NCI-H1092 (cell line): Measurements from ENCODE around the gene LHFPL6.
A peak's percentile ranks its signal among the peaks of the same experiment; 100 is the strongest.

Source experiments
- DNase-seq: peaks from one replicate; lab custom pipeline; 2025; lab: John Stamatoyannopoulos, UW

Gene LHFPL6

DNA sequence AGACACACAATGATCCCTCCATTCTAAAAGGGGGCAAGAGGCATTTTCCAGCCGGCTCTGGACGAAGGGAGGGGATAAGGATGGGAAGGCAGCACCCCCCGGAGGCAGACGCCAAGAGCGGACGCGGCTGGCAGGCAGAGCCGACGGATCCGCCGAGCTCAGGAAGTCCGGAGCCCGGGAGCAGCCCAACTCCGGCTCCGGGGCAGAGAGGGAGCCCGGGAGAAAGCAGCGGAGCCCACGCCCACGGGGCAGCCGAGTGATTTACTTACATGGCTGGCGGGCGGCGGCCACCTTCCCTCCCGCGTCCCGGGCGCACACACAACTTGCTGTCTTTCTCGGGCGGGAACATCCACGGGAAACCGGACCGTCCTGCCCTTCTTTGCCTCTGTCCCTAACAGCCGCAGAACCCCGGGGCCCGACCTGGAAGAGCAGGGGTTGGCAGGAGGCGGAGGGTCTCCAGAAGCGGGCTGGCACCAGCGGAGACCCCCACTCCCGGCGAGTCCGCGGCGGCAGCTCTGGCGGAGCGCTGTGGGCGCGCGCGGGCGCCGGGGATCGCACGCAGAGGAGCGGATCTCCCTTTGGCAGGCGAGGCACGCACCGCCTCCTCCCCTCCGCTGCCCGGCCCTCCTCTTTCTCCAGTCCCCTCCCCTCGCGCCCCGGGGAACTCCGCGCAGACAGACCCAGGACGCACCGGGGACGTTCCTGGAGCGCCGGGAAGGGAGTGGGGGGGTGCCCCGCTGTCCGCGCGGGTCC, at the start of gene LHFPL6:
LHFPL6 (minus strand) TSS at position 580 of the 753 bp plus-strand sequence.
- DNase-seq: peak; percentile 72

DNA sequence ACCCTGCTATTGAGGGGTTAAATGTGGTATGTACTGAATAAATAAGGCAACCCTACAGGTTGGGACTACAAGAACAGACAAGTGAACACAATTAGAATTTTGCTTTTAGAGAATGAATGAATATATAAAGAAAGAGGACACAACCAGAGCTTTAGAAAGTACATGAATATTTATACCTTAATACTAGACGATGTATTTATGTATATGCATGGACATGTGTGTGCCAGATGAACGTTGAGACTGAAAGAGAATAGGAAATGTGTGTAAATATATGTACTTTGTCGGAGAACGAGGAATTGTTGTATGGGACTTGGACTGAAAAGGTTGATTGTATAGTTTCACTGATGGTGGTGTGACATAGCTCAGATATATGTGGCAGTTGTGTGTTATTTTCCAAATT, 43.1 kb upstream of the LHFPL6 start:
- no peak for DNase-seq

GRCh38 chr13:39641645-39642044, 38.7 kb upstream of the LHFPL6 start:
- no peak for DNase-seq

DNA sequence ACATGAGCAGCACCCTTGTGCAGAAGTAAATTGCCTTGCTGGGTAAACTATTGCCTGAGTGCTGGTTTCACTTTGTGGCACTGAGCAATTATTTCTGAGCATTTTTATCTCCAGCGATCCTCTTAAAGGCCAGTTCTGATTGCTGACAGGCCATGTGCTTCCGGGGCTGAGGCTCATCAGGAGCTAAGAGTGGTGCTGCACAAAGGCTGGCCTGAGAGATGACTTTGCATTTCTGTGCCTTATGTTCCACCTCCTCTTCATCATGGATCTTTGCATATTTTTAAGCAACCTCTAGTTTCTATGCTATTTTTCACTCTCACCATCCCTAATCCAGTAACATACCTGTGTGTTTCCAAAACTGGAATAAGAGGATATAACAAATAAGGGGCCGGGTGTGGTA, 34.9 kb upstream of the LHFPL6 start:
- DNase-seq: no peak

DNA sequence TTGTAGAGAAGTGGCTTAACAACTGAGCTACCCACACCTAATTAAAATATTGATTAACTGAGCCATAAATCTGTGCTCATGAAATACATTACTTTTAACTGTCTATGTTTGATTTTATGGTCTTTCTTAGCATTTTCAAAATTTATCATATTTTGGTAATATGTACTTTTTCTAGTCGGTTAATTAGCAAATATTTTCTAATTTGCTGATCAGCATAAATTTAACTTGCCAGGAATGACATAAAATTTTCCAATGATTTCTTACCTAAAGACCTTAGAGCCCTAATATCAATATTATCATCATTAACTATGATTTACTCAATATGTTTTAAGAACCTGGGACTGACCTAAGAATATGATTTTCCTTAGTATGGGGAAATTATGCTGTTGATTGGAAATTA, 32.6 kb upstream of the LHFPL6 start:
- DNase-seq: no peak

DNA sequence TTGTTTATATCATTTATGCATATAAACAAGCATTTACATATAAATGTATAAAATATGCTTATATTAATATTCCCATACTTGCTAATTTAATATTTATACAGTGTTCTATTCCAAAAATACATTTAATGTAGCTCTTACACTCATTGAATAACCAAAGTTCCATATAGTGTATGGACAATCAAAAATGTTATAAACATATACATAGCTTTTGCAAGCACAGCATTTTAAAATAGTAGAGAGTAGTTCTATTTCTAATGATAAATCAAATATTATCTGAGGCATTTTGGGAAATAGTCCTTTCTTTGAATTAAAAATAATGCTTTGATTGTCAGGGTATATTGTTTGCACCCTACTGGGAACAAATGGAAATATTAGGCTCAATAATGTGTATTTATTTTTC, 30.0 kb upstream of the LHFPL6 start:
- DNase-seq: no peak

- no peak for DNase-seq
Observed at GRCh38 chr13:39631307-39631706, 28.3 kb upstream of the LHFPL6 start.

DNA sequence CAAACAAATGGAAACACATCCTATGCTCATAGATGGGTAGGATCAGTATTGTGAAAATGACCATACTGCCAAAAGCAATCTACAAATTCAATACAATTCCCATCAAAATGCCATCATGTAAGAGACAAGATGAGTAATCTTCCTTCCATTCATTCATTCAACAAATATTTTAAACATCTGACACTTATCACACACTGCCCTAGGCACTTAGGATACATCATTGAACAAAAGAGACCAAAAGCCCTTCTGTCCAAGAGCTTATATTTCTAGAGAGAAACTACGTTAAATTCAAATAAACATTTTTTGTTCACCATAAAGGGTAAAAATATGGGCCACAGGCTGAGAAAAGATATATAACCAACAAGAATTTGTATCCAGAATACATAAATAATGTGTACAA, 20.5 kb upstream of the LHFPL6 start:
- DNase-seq: no peak

- no peak for DNase-seq
Observed at GRCh38 chr13:39618561-39618960, 15.6 kb upstream of the LHFPL6 start.

DNA sequence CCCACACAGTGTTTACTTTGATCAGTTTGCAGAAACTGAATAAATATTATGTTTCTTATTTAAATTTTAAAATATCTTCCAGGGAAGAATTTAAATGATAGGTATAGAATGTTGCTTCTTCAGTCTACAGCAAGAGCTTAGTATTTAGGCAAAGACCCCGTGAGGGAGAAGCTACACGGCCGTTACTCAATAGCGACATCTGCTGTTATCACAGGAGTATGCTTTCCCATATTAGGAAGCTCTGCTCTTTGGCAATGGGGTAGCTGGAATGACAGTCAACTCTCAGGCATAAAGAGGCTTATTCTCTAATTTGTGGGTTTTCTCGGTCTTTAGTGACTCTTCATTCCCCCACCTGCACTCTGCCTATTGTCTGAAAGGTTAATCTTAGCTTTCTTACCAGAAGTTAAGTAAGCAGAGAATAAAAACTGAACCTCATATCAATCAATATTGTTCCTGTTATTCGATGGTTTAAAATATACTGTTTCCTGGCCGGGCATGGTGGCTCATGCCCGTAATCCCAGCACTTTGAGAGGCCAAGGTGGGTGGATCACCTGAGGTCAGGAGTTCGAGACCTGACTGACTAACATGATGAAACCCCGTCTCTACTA, 13.2 kb upstream of the LHFPL6 start:
- DNase-seq: peak; percentile 68

- peak; percentile 46 for DNase-seq
Observed at GRCh38 chr13:39612023-39612637, 9.1 kb upstream of the LHFPL6 start.

- DNase-seq: no peak
Observed at GRCh38 chr13:39607876-39608275, 4.9 kb upstream of the LHFPL6 start.

GRCh38 chr13:39605677-39606320, 2.8 kb upstream of the LHFPL6 start:
- DNase-seq: no peak

DNA sequence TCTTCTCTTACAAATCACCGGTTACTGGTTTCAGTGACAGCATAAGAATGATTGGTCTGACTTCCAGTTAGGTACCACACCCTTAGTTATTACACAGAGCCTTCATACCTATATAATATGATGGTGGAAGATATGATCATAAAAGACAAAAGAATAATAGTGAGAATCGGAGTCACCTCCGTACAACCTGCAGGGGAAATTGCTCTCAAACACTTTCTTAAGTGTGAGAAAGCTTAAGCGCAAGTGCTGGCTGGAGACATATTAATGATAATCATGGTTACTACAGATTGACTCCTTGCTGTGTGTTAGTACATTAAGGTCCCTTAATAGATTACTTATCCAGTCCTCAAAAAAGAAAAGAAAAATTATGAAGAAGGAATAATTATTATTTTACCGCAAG, 1.8 kb upstream of the LHFPL6 start:
- DNase-seq: no peak

GRCh38 chr13:39603424-39603947, 493 bp upstream of the LHFPL6 start:
- DNase-seq: peak; percentile 3

DNA sequence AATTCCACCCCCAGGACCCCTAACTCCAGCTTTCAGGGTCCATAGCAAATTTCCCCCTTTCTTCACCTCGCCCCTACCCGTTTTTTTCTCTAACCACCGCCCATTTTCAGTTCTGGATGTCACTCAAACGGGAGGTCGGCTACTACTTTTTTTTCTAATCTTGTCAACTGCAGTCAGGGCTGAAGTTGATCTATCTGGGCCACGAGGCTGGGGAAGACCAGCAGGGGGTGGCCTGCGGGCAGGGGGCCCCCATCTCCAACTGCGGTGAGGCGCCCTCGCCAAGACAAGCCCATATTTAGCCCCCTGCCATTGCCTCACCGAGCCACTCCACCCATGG, 748 bp downstream of the LHFPL6 start:
- DNase-seq: no peak

DNA sequence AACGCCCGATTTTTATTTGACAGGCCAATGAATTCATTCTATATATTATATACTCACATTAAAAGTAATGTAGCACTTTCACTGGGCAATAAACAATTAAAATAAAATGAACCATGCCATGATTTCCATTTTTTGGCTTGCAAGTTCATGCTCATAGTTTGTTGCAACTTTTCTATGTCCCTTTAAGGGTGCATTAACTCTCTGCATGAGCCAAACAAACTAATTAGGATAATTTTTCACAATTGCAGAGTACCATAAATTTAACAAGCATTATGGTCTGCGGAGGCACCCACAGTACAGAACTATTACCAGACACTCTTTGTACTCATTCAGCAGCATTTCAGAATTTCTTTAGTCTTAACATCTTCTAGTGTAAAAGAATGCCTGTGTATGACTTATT, 1.4 kb downstream of the LHFPL6 start:
- DNase-seq: no peak

DNA sequence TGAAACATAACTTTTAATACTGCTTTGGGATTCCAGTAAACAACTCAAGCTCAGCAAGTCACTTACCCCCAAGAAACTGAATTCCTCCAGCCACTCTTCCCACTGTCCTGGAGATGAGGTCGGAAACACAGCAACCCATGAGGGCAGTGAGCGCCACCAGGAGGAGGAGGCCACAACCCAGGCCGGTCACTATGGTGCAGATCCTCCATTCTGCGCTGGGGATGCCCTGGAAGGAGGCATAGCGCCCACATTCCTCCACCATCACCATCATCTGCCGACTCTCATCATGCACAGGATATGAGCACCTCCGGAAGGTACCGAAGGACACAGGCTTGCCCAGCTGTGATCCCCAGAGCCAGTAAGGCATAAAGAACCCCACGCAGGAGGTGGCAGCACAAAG, 2.2 kb downstream of the LHFPL6 start:
- DNase-seq: no peak

- DNase-seq: no peak
Observed at GRCh38 chr13:39599842-39600241, 3.2 kb downstream of the LHFPL6 start.

DNA sequence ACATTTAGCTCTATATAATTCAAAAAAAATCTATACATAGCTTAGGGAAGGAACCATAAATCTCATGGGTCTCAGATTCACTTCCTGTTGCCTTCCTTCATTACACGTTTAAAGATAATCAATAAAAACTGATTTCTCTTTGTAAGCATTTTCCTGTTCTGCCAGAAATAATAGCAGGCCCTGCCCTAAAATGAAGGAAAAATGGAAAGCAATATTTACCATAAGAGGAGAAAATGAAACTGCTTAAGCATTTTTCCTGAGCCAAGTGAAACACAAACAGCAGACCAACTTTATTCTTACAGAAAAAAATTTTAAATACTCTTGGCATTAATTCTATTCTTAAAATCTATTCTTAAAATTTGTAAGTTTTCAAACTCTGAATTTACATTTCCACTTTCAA, 4.0 kb downstream of the LHFPL6 start:
- no peak for DNase-seq

- no peak for DNase-seq
Observed at GRCh38 chr13:39597838-39598237, 5.2 kb downstream of the LHFPL6 start.

GRCh38 chr13:39596685-39597084, 6.3 kb downstream of the LHFPL6 start:
- DNase-seq: no peak

- DNase-seq: no peak
Observed at GRCh38 chr13:39596176-39596575, 6.8 kb downstream of the LHFPL6 start.
